CD4-positive, CD25-positive, alpha-beta regulatory T cell (primary cell): ENCODE data around the gene HECA. TPM values are rescaled to one million over a fixed set of nuclear protein-coding genes. Genes with fewer than 3 reads are reported as not detected.
"Not testable (repeated sequence)": the region's sequence is repeated elsewhere in the genome, so short reads cannot be mapped to it uniquely, and the experiment has no call there.

ENCODE experiments used
- ATAC-seq, 2 donors: fragments of 150-1000 bp; cut with Tn5 transposase; one replicate each; pipeline ENCODE4 v1.10.0; 2021; ENCODE audit warnings: low read depth in 2 of 2, moderate number of reproducible peaks in 2 of 2, moderate library complexity in 1 of 2
- DNase-seq, 3 donors: peaks; one replicate each; pipeline versions ENCODE4 v3.0.0 to v3.0.0-alpha.2; 2012 to 2022; ENCODE audit warnings: mixed read lengths in 1 of 3
- H3K27ac ChIP-seq: one replicate; pipeline ENCODE4 v1.7.0; 2013; ENCODE audit warnings: mild to moderate bottlenecking, low read length; ENCODE audit not compliant: insufficient read depth, poor library complexity, severe bottlenecking
- H3K27me3 ChIP-seq: one replicate; pipeline ENCODE4 v1.7.0; 2013; ENCODE audit warnings: low read length; ENCODE audit not compliant: control insufficient read depth, insufficient read depth
- H3K36me3 ChIP-seq: one replicate; pipeline ENCODE4 v1.7.0; 2013; ENCODE audit warnings: mild to moderate bottlenecking, low read length, moderate library complexity; ENCODE audit not compliant: control insufficient read depth, insufficient read depth
- H3K4me1 ChIP-seq: 2 replicates; pipeline ENCODE4 v1.7.0; 2013; ENCODE audit warnings: mild to moderate bottlenecking, low read length; ENCODE audit not compliant: insufficient read depth, control insufficient read depth, poor library complexity, severe bottlenecking
- H3K4me3 ChIP-seq: one replicate; pipeline ENCODE4 v1.7.0; 2013; ENCODE audit warnings: low read depth, mild to moderate bottlenecking, low read length, moderate library complexity
- H3K9me3 ChIP-seq, 2 experiments: 1 replicate in 1 of 2; 2 replicates in 1 of 2; pipeline ENCODE4 v1.7.0; 2013; ENCODE audit warnings: low read length in 2 of 2, mild to moderate bottlenecking in 1 of 2, moderate library complexity in 1 of 2; ENCODE audit not compliant: control insufficient read depth in 2 of 2
- H3K27ac Mint-ChIP-seq, 3 donors: one replicate each; pipeline ENCODE4 v1.8.0; 2020 to 2022; ENCODE audit warnings: mild to moderate bottlenecking in 3 of 3, mixed read lengths in 3 of 3, moderate library complexity in 2 of 3
- H3K27me3 Mint-ChIP-seq: one replicate; pipeline ENCODE4 v1.8.0; 2022; ENCODE audit warnings: mild to moderate bottlenecking, mixed read lengths
- H3K36me3 Mint-ChIP-seq: one replicate; pipeline ENCODE4 v1.8.0; 2020; ENCODE audit warnings: mixed read lengths
- H3K4me1 Mint-ChIP-seq, 4 donors: one replicate each; pipeline ENCODE4 v1.8.0; 2020 to 2022; ENCODE audit warnings: mixed read lengths in 4 of 4, mild to moderate bottlenecking in 1 of 4
- H3K4me3 Mint-ChIP-seq, 4 donors: one replicate each; pipeline ENCODE4 v1.8.0; 2020 to 2022; ENCODE audit warnings: mild to moderate bottlenecking in 4 of 4, mixed read lengths in 4 of 4, moderate library complexity in 3 of 4
- H3K9me3 Mint-ChIP-seq, 7 donors: one replicate each; pipeline ENCODE4 v1.8.0; 2020 to 2022; ENCODE audit warnings: mixed read lengths in 7 of 7, mild to moderate bottlenecking in 3 of 7, moderate library complexity in 2 of 7
- polyA plus RNA-seq, 4 donors: library from polyadenylated mRNA; unstranded; fragments of 300-500 nt; fragmentation: Illumina TruSeq; gene quantifications; one replicate each; pipeline ENCODE4 v1.2.3, GENCODE V29; 2021
- total RNA-seq: library from RNA; stranded (reverse); gene quantifications from one replicate; pipeline ENCODE4 v1.2.3, GENCODE V29; 2022

HECA gene
- total and polyA plus RNA-seq, 5 donors from 2014 or later: 5.2 to 165 (median 6.4) TPM

GRCh38 chr6:139137706-139138105 lies 2.8 kb downstream of the HECA start:
- Mint-ChIP-seq H3K27me3 (peaks cover 10% of the 10 kb centered on the region), H3K36me3 (peaks cover 25% of the 10 kb centered on the region), H3K9me3 (peaks cover 0 to 4% (median 0%) of the 10 kb centered on the region in 7 donors), H3K4me1 (peaks cover 41 to 72% (median 56%) of the 10 kb centered on the region in 4 donors), H3K27ac (peak overlapping the region; percentile 97 to 100 (median 100)), H3K4me3 (peak overlapping the region; percentile 94 to 99 (median 96))
- Histone ChIP-seq H3K27me3 (no peaks in the 10 kb centered on the region), H3K36me3 (peaks cover 7% of the 10 kb centered on the region), H3K27ac (peak overlapping the region; percentile 96), H3K4me3 (peak overlapping the region; percentile 100), H3K4me1 (peaks cover 68% of the 10 kb centered on the region), H3K9me3 (no peaks in the 10 kb centered on the region)
- DNase-seq (no peak), ATAC-seq (no peak)

DNA sequence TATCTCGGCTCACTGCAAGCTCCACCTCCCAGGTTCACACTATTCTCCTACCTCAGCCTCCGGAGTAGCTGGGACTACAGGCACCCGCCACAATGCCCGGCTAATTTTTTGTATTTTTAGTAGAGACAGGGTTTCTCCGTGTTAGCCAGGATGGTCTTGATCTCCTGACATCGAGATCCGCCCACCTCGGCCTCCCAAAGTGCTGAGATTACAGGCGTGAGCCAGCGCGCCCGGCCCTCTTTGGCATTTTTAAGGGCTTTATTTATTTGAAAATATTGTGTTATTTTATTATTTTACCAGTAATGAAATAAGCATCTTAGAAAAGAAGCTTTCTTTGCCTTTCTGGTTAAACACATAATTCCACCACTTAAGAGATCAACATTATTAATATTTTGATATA lies 6.0 kb downstream of the HECA start:
- not testable (repeated sequence) for H3K27me3 Mint-ChIP-seq, H3K9me3 Mint-ChIP-seq, ATAC-seq, H3K9me3 ChIP-seq, H3K27me3 ChIP-seq, DNase-seq
- peak overlapping the region; percentile 78 to 96 (median 93) for H3K4me3 Mint-ChIP-seq
- Histone ChIP-seq H3K36me3 (peaks cover 11% of the 10 kb centered on the region), H3K4me1 (peaks cover 86% of the 10 kb centered on the region), H3K27ac (peak overlapping the region; percentile 61), H3K4me3 (peak overlapping the region; percentile 100)
- peak overlapping the region; percentile 77 to 97 (median 94) for H3K27ac Mint-ChIP-seq
- peaks cover 60 to 85% (median 69%) of the 10 kb centered on the region in 4 donors for H3K4me1 Mint-ChIP-seq
- H3K36me3 Mint-ChIP-seq: peaks cover 38% of the 10 kb centered on the region

DNA sequence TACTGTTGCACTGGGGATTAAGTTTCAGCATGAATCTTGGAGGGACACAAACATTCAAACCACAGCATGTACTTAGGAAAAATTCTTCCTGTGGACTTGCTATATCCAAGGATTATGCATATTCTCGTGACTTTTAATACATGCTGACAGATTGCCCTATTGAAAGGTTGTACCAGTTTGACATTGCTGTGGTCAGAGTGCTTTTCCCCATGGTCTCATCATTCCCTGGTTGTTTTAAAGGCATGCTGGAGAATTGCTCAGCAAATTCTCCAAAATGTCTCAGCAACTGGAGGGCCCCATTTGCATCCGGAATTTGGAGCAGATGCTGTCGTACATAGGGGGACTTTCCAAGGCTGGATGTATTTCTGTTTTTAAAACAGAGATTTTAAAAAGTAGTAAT lies 7.4 kb downstream of the HECA start:
- Mint-ChIP-seq H3K27ac (peak overlapping the region in 2 of 3 donors; percentile 83 to 91), H3K9me3 (no peaks in the 10 kb centered on the region), H3K4me1 (peaks cover 67 to 92% (median 78%) of the 10 kb centered on the region in 4 donors), H3K4me3 (peak overlapping the region; percentile 57 to 90 (median 79)), H3K27me3 (no peaks in the 10 kb centered on the region), H3K36me3 (peaks cover 27% of the 10 kb centered on the region)
- peak overlapping the region; percentile 55 for H3K27ac ChIP-seq
- H3K27me3 ChIP-seq: no peaks in the 10 kb centered on the region
- peak overlapping the region; percentile 73 for H3K4me3 ChIP-seq
- no peak for ATAC-seq
- peaks cover 14% of the 10 kb centered on the region for H3K36me3 ChIP-seq
- peaks cover 87% of the 10 kb centered on the region for H3K4me1 ChIP-seq
- DNase-seq: no peak
- H3K9me3 ChIP-seq: no peaks in the 10 kb centered on the region

DNA sequence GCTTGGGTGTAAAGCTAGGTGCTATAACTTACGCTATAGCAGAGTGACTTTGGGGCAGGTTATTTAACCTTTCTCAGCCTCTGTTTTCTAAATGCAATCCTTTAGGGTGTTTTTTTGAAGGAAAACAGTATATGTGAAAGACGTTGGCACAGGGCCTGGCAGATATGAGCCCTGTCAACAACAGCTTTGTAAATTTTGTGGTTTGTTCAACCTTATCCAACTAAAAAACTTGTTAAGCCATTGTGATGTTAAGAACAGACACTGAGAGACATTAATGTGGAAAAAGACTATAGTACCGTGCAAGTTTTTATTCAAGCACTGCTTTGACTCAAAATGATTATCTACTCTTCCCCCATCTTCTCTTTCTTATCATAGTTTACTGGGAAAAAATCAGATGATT lies 8.2 kb downstream of the HECA start:
- H3K4me3 ChIP-seq: peak overlapping the region; percentile 73
- no peaks in the 10 kb centered on the region for H3K9me3 ChIP-seq
- Mint-ChIP-seq H3K9me3 (no peaks in the 10 kb centered on the region), H3K4me3 (peak overlapping the region; percentile 57 to 90 (median 79)), H3K36me3 (peaks cover 21% of the 10 kb centered on the region), H3K27me3 (no peaks in the 10 kb centered on the region), H3K4me1 (peaks cover 64 to 91% (median 78%) of the 10 kb centered on the region in 4 donors), H3K27ac (peak overlapping the region; percentile 70 to 91 (median 83))
- no peaks in the 10 kb centered on the region for H3K27me3 ChIP-seq
- peaks cover 14% of the 10 kb centered on the region for H3K36me3 ChIP-seq
- peaks cover 88% of the 10 kb centered on the region for H3K4me1 ChIP-seq
- no peak for ATAC-seq
- peak overlapping the region; percentile 55 for H3K27ac ChIP-seq
- no peak for DNase-seq

DNA sequence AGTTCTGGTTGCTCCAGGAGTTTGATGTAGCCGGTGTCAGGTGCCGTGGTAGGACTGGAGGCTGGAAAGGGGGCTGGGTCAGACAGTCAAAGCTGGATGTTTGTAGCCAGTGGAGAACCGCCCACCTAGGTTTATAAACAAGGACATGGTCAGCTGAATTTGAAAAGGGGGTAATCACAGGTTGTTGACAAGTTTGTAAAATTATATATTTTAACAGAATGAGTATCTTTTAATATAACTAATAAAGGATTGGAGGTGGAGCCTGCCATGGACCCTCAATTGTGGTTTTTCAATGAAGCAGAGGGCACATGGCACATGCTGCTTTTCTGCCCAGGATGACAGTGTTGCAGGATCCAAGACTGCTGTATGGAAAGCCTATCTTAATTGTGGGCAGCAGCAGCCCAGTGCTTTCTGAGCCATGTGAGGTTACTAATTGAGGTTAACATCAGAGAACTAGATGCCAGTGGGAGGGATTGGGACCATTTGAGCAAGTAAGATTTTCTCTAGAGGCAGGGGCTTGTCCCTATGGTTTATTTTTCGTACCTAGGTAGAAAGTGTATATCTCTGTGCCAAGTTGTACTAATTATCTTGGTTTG lies 9.7 kb downstream of the HECA start:
- H3K27me3 ChIP-seq: no peaks in the 10 kb centered on the region
- H3K4me1 ChIP-seq: peaks cover 95% of the 10 kb centered on the region
- peak overlapping the region; percentile 87 for H3K4me3 ChIP-seq
- H3K9me3 Mint-ChIP-seq: no peaks in the 10 kb centered on the region
- H3K36me3 ChIP-seq: peaks cover 10% of the 10 kb centered on the region
- H3K27me3 Mint-ChIP-seq: no peaks in the 10 kb centered on the region
- H3K27ac Mint-ChIP-seq: peak overlapping the region; percentile 83 to 91 (median 84)
- no peaks in the 10 kb centered on the region for H3K9me3 ChIP-seq
- ATAC-seq: no peak
- H3K4me3 Mint-ChIP-seq: peak overlapping the region; percentile 57 to 97 (median 82)
- peaks cover 65 to 94% (median 80%) of the 10 kb centered on the region in 4 donors for H3K4me1 Mint-ChIP-seq
- DNase-seq: no peak
- H3K36me3 Mint-ChIP-seq: peaks cover 18% of the 10 kb centered on the region
- H3K27ac ChIP-seq: peak overlapping the region; percentile 62

GRCh38 chr6:139145661-139146060 lies 10.8 kb downstream of the HECA start:
- Histone ChIP-seq H3K27me3 (no peaks in the 10 kb centered on the region), H3K27ac (peak overlapping the region; percentile 58), H3K36me3 (peaks cover 7% of the 10 kb centered on the region), H3K9me3 (no peaks in the 10 kb centered on the region), H3K4me3 (peak overlapping the region; percentile 87), H3K4me1 (peaks cover 92% of the 10 kb centered on the region)
- Mint-ChIP-seq H3K4me3 (peak overlapping the region; percentile 57 to 97 (median 82)), H3K4me1 (peaks cover 66 to 92% (median 81%) of the 10 kb centered on the region in 4 donors), H3K27me3 (no peaks in the 10 kb centered on the region), H3K27ac (peak overlapping the region; percentile 83 to 91 (median 84)), H3K9me3 (no peaks in the 10 kb centered on the region), H3K36me3 (peaks cover 16% of the 10 kb centered on the region)
- ATAC-seq: no peak
- no peak for DNase-seq

GRCh38 chr6:139146317-139146726 lies 11.4 kb downstream of the HECA start:
- ATAC-seq (peak; percentile 43 to 52), DNase-seq (peak in 1 of 3 donors; percentile 63)
- H3K27me3 ChIP-seq: no peaks in the 10 kb centered on the region
- H3K27ac ChIP-seq: peak overlapping the region; percentile 58
- peak overlapping the region; percentile 57 to 97 (median 82) for H3K4me3 Mint-ChIP-seq
- H3K9me3 ChIP-seq: no peaks in the 10 kb centered on the region
- H3K4me1 ChIP-seq: peaks cover 95% of the 10 kb centered on the region
- H3K9me3 Mint-ChIP-seq: no peaks in the 10 kb centered on the region
- no peaks in the 10 kb centered on the region for H3K27me3 Mint-ChIP-seq
- H3K27ac Mint-ChIP-seq: peak overlapping the region; percentile 85 to 91 (median 86)
- peaks cover 16% of the 10 kb centered on the region for H3K36me3 Mint-ChIP-seq
- peaks cover 7% of the 10 kb centered on the region for H3K36me3 ChIP-seq
- H3K4me1 Mint-ChIP-seq: peaks cover 73 to 95% (median 86%) of the 10 kb centered on the region in 4 donors
- H3K4me3 ChIP-seq: peak overlapping the region; percentile 87

- H3K4me1 ChIP-seq: peaks cover 97% of the 10 kb centered on the region
- Mint-ChIP-seq H3K4me1 (peaks cover 85 to 98% (median 91%) of the 10 kb centered on the region in 4 donors), H3K27ac (peak overlapping the region; percentile 78 to 91 (median 85)), H3K4me3 (peak overlapping the region; percentile 57 to 97 (median 82)), H3K36me3 (peaks cover 16% of the 10 kb centered on the region), H3K27me3 (no peaks in the 10 kb centered on the region), H3K9me3 (no peaks in the 10 kb centered on the region)
- H3K9me3 ChIP-seq: no peaks in the 10 kb centered on the region
- DNase-seq (no peak), ATAC-seq (no peak)
- peak overlapping the region; percentile 87 for H3K4me3 ChIP-seq
- peaks cover 7% of the 10 kb centered on the region for H3K36me3 ChIP-seq
- no peaks in the 10 kb centered on the region for H3K27me3 ChIP-seq
- H3K27ac ChIP-seq: peak overlapping the region; percentile 58
Observed at GRCh38 chr6:139147628-139148027, 12.7 kb downstream of the HECA start.
